UCSD-AML1 (cell line): ENCODE measurements around the gene ELFN2.
A peak's percentile ranks its signal among the peaks of the same experiment; 100 is the strongest.
"Not testable (repeated sequence)": the region's sequence is repeated elsewhere in the genome, so short reads cannot be mapped to it uniquely, and the experiment has no call there.

Experiments used
- DNase-seq: peaks from one replicate; lab custom pipeline; 2025; ENCODE audit not compliant: unreplicated experiment; lab: John Stamatoyannopoulos, UW

The ELFN2 gene

GRCh38 chr22:37412495-37413250, 14.6 kb downstream of the ELFN2 start:
- peak; percentile 21 for DNase-seq

GRCh38 chr22:37411655-37412054, 15.6 kb downstream of the ELFN2 start:
- no peak for DNase-seq

GRCh38 chr22:37410174-37411055, 16.9 kb downstream of the ELFN2 start:
- no peak for DNase-seq

- no peak for DNase-seq
Measured at GRCh38 chr22:37409459-37410050, 17.7 kb downstream of the ELFN2 start.

- DNase-seq = no peak
Measured at GRCh38 chr22:37409031-37409430, 18.2 kb downstream of the ELFN2 start.

- no peak for DNase-seq
Measured at GRCh38 chr22:37407856-37408255, 19.4 kb downstream of the ELFN2 start.

- no peak for DNase-seq
Measured at GRCh38 chr22:37406441-37407235, 20.6 kb downstream of the ELFN2 start.

GRCh38 chr22:37404091-37404490, 23.2 kb downstream of the ELFN2 start:
- DNase-seq = no peak

GRCh38 chr22:37403267-37403960, 23.9 kb downstream of the ELFN2 start:
- DNase-seq = no peak

- DNase-seq = no peak
Measured at GRCh38 chr22:37402184-37402506, 25.1 kb downstream of the ELFN2 start.

- DNase-seq = no peak
Measured at GRCh38 chr22:37401401-37402183, 25.7 kb downstream of the ELFN2 start.

GRCh38 chr22:37400719-37401118, 26.6 kb downstream of the ELFN2 start:
- DNase-seq = no peak

GRCh38 chr22:37399457-37399856, 27.8 kb downstream of the ELFN2 start:
- DNase-seq = not testable (repeated sequence)

- DNase-seq = no peak
Measured at GRCh38 chr22:37397226-37397625, 30.1 kb downstream of the ELFN2 start.

GRCh38 chr22:37396488-37397084, 30.7 kb downstream of the ELFN2 start:
- DNase-seq = peak; percentile 26

GRCh38 chr22:37394341-37394740, 32.9 kb downstream of the ELFN2 start:
- no peak for DNase-seq

- DNase-seq = no peak
Measured at GRCh38 chr22:37393746-37394145, 33.5 kb downstream of the ELFN2 start.

- DNase-seq = no peak
Measured at GRCh38 chr22:37392721-37393328, 34.5 kb downstream of the ELFN2 start.

GRCh38 chr22:37391702-37392101, 35.6 kb downstream of the ELFN2 start:
- DNase-seq = no peak
